ENCODE measurements around the gene DNAI1. TPM values are rescaled to one million over a fixed set of nuclear protein-coding genes. Genes with fewer than 3 reads are reported as not detected.

The DNAI1 gene
- total RNA-seq = not detected

DNA sequence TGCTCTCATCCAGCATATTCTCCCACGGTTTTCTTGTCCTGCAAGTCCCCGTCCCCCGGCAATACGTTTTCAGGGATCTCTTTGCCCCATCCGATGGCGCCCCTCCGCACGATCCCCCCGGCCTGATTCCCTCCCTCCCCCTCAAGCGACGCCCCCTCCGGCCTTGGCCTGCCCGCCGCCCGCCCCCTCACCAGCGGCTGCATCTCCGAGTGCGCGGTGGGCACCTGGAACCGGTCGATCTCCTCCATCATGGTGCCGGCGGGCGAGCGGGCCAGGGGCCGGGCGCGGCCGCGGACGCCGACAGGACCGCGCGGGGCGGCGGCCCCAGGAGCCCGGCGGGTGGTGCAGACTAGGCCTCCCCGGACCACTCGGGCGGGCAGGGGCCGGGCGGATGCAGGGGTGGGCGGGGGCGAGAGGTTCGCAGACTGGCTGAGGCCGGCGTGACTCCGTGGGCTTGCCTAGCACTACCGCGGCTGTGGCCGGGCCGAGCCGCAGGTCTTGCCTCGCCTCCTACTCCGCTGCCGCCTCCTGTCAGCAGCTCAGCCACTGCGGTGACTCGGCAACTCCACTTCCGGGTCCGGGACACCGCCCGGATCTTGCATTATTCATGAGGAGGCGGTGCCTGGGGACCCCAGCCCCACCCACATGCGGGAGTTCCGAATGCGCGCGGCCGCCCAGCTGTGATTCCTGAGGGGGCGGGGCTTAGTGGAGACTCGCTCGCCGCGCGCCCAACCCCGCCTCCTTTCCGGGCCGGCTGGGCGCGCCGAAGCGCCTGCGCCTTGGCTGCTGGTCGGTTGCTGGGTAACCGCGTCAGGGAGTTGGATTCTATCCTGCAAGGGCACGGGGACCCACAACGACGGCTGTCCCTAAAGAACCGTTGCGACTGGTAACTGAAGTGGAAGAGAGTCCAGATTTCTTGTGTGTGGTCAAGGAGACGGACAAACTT, at the start of gene DNAI1, which contains the start of gene FAM219A:
TSS of gene DNAI1 (plus strand) at position 793 of the 946 bp plus-strand sequence. CDS start 201 bp downstream, outside the sequence.
TSS of gene FAM219A (minus strand) at position 558 of the 946 bp plus-strand sequence. CDS start at position 251, 307 bp downstream.
- no peaks in the 10 kb centered on the region for H3K36me3 Mint-ChIP-seq
- ATAC-seq (peak; percentile 97), DNase-seq (peak; percentile 99)
- H3K4me1 Mint-ChIP-seq = peaks cover 55% of the 10 kb centered on the region
- peak within 1 kb of the TSS; percentile 86 for H3K4me3 Mint-ChIP-seq
- CTCF ChIA-PET = interaction anchor here (1.3 kb wide), 1 partner anchor 54 kb away, joined by 4 read pairs; no protein-coding TSS in a partner anchor
- H3K27ac Mint-ChIP-seq = peak within 1 kb of the TSS; percentile 80
- no peaks in the 10 kb centered on the region for H3K9me3 Mint-ChIP-seq (ENCODE audit: low read depth)
- peaks cover 8% of the 10 kb centered on the region for H3K27me3 Mint-ChIP-seq

DNA sequence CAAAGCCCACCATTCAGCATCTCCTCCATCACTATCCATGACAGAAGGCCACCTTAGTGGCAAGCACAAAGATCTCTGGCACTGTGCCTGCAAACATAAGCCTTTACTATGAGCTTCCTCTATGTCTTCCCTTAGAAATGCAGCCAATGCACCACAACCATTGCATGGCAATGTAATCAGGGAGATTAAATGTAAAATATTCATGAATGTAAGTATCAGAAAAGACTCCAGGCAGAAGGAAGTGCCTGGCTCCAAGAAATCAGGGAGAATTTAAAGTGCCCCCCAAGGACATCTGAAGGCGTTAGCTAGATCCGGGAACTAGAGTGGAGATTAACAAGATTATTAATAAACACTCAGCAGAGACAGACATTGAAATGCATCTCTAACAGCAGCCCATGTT, 49.5 kb upstream of the DNAI1 start:
- H3K36me3 Mint-ChIP-seq = no peaks in the 10 kb centered on the region
- no peaks in the 10 kb centered on the region for H3K27me3 Mint-ChIP-seq
- no peaks in the 10 kb centered on the region for H3K4me1 Mint-ChIP-seq
- no peak overlapping the region for H3K4me3 Mint-ChIP-seq
- ATAC-seq (no peak), DNase-seq (no peak)
- no peaks in the 10 kb centered on the region for H3K9me3 Mint-ChIP-seq (ENCODE audit: low read depth)
- CTCF ChIA-PET = interaction anchor here (1.0 kb wide), 1 partner anchor 29 kb away, joined by 4 read pairs; no protein-coding TSS in a partner anchor
- H3K27ac Mint-ChIP-seq = no peak overlapping the region

DNA sequence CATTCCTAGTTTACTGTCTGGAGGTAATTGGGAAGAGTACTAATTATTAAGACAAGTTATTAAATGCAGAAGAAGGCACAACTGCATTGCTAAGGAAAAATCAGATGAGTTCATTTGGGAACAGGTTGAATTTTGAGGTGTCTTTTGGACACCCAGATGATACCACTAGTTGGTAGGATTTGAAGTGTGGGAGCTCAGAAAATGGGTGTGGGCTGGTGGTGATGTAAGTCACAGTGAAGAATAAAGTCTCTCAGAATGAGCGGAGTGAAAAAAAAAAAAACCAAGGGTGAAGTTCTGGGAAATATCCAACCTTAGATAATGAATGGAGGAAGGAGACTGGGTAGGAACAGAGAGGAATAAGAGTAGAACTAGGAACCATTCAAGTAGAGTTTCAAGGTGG, 46.3 kb upstream of the DNAI1 start:
- no peaks in the 10 kb centered on the region for H3K27me3 Mint-ChIP-seq
- no peaks in the 10 kb centered on the region for H3K9me3 Mint-ChIP-seq (ENCODE audit: low read depth)
- DNase-seq (no peak), ATAC-seq (no peak)
- CTCF ChIA-PET = interaction anchor here (0.7 to 2.8 kb wide), 2 partner anchors 8 to 90 kb away, joined by 3 to 13 read pairs; no protein-coding TSS in a partner anchor
- no peak overlapping the region for H3K4me3 Mint-ChIP-seq
- no peaks in the 10 kb centered on the region for H3K4me1 Mint-ChIP-seq
- H3K36me3 Mint-ChIP-seq = no peaks in the 10 kb centered on the region
- H3K27ac Mint-ChIP-seq = no peak overlapping the region

DNA sequence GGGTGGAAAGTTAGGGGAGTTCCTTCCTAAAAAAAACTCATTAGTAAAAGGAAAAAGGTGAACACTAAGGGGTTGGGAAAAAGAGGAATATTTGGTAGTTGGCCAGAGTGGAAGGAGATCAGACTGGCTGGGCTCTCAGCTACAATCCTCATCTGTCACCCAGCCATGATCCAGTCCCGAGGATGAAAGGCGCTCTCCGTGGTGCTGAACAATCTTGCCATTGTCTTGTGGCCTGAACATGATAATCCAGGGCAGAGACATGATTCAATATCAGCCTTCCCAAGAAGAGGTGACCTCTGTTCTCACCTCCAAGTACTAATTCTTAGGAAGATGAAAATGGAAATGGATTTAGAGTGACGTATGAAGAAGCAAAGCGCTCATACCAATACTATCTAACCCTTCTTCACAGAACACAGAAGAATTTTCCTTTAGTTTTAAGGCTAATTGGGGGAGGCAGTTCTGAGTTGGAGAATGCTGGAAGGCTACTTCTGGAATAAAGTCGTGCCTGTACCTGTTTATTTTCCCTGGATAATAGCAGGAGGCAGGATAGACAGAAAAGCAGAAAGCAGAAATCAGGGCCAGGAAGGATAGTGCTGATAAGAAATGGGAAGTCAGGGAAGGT, 45.3 kb upstream of the DNAI1 start:
- Mint-ChIP-seq H3K27ac (no peak overlapping the region), H3K4me3 (no peak overlapping the region), H3K4me1 (no peaks in the 10 kb centered on the region), H3K9me3 (ENCODE audit: low read depth) (no peaks in the 10 kb centered on the region), H3K27me3 (no peaks in the 10 kb centered on the region), H3K36me3 (no peaks in the 10 kb centered on the region)
- ATAC-seq = no peak
- DNase-seq = peak; percentile 69
- CTCF ChIA-PET = interaction anchor here (0.7 to 2.8 kb wide), 3 partner anchors 9 to 178 kb away, joined by 3 to 13 read pairs (median 3); no protein-coding TSS in a partner anchor

DNA sequence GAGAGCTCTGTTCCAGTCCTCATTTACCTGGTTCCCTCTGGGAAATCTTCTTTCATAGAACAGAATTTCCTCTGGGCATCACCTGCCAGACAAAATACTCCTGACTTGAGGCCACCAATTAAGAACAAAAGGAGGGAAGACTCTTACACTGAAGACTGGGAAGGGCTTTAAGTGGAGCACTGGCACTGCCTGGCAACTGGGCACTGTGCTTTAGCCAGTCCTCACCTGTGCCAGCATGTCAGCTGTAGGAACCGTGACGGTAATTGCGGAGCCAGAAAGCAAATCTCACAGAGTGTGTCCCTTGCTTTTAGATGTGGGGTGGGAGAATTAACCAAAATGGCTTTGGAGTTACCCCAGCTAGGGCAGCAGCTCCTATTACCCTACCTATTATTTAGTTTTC, 40.9 kb upstream of the DNAI1 start:
- Mint-ChIP-seq H3K36me3 (no peaks in the 10 kb centered on the region), H3K27ac (no peak overlapping the region), H3K4me1 (no peaks in the 10 kb centered on the region), H3K4me3 (no peak overlapping the region), H3K27me3 (no peaks in the 10 kb centered on the region), H3K9me3 (ENCODE audit: low read depth) (no peaks in the 10 kb centered on the region)
- ATAC-seq = no peak
- no peak for DNase-seq
- CTCF ChIA-PET = interaction anchor here (1.1 to 1.3 kb wide), 2 partner anchors 45 to 174 kb away, joined by 3 read pairs; no protein-coding TSS in a partner anchor

DNA sequence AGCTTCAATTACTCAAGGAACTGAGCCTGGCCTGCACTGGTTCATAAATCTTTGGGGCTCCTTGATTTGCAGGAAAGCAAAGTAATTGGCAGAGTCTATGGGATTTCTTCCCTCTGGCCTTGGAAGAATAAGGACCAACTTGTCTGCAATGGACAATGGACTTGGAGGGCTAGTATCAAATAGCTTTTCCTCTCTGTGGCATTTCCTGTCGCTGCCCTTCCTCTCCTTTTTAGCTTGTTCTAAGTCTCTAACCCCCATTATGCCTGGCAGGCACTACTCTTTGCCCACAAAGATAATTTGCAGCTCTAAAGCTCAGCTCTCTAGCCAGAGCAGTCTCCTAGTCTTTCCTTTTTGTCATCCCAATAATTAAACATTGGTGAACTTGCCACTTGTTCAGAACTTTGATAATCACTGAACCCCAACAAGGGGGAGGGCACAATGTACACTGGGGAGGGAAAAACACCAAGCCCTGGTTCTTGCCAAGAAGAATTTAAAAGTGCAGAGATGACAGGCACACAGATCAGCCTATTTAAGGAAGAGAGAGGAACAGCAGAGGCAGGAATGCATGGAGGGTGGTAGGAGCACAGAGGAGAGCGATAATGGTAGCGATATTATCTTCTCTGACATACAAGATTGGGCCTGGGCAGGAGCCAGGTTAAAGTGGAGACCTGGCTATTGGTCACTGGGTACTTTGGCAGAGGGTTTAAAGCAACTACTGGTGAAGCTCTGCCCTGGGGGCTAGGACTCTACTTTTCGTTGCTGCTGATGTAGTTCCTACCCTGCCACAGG, 38.7 kb upstream of the DNAI1 start:
- Mint-ChIP-seq H3K4me1 (no peaks in the 10 kb centered on the region), H3K27me3 (no peaks in the 10 kb centered on the region), H3K4me3 (no peak overlapping the region), H3K36me3 (no peaks in the 10 kb centered on the region), H3K9me3 (ENCODE audit: low read depth) (no peaks in the 10 kb centered on the region), H3K27ac (no peak overlapping the region)
- ATAC-seq (no peak), DNase-seq (no peak)
- CTCF ChIA-PET = no interaction called here

DNA sequence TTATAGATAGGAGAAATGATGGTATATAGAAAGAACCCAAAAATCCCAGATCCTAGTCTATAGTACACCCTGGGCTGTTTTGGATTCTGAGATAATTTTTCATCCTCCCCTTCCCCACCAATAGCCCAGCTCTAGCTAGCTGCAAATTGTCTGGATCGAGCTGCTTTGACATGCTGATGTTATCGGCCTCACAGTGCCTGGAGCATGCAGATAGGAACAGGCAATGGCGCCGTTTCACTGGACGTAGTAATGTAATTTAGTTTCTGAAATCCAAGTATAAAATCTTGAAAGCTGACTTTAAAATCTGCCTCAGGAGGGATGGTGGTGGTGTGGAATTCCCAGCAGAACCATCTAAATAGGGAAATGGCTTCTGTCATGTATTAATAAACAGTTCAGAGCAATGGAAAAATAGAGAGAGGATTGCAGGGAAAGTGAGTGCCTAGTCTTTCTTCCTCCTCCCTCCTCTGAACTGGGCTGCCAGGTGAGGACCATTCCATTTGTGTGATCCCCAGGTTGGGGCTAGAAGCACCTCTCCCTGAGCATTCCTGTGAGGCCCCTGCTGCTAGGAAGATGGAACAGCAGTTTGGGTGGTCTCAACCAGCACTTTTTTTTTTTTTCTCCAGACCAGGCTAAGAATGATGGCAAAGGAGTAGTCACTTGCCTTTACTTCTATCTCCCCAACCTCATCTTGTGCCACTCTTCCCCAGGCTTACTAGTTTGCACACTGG, 32.1 kb upstream of the DNAI1 start:
- Mint-ChIP-seq H3K27me3 (no peaks in the 10 kb centered on the region), H3K36me3 (no peaks in the 10 kb centered on the region), H3K4me1 (no peaks in the 10 kb centered on the region), H3K9me3 (ENCODE audit: low read depth) (no peaks in the 10 kb centered on the region), H3K4me3 (no peak overlapping the region), H3K27ac (no peak overlapping the region)
- ATAC-seq (no peak), DNase-seq (no peak)
- CTCF ChIA-PET = interaction anchor here (1.1 kb wide), 1 partner anchor 23 kb away, joined by 4 read pairs; no protein-coding TSS in a partner anchor

DNA sequence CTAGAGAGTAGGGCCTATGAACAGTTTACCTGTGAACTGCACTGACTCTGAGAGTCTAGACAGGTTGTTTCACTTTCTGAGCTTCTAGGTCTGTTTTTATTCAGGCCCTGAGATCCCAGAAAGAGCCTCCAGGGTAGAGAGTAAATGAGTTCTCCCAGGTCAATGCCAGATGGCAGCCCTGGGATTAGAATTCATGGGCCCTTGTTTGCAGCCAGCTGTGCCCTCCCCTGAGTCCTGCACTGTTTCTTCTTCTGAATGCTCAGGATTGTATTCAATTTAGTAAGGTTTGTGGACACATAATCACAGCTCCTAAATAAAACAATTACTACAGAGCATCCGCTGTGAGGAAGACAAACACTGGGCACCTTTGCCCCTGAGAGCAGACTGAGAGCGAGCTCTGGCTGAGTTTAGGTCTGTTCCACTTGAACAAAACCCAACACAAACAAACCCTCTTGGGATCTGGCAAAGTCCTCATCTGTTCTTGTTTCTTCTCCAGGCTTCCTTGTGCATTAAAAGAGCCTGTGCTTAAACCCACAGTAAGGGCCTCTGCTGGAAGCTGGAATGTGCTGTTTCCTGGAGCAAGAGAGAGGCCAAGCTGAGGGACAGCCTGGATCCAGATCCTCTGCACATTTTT, 30.2 kb upstream of the DNAI1 start:
- Mint-ChIP-seq H3K4me1 (no peaks in the 10 kb centered on the region), H3K4me3 (no peak overlapping the region)

DNA sequence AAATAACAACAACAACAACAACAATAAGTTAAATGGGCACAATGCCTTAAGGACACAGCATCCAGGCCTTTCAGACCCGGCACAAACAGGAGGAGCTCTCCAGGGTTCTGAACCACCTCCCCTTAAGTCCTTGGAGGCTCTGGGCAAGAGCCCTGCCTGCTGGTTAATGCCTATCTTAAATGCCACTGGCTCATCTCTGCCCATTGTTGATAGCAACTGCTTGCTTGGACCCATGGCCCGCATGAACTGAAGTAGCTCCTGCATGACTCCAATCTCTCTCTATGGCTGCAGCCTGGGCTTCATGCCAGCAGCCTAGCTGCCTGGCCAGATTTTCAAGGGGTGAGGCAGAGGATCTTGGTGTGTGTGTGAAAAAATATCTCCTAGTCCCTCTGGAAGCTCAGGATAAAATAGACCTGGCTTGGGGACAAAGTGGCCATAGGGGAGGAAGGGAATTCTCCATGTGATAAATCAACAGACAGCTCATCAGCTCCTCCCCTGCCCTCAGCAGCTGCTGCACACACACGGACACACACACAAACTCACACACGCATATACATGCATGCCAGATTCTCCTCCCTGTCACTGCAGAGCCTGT, 27.7 kb upstream of the DNAI1 start:
- CTCF ChIA-PET = interaction anchor here (1.2 to 2.7 kb wide), 5 partner anchors 13 to 173 kb away, joined by 3 to 15 read pairs (median 7); no protein-coding TSS in a partner anchor
- no peak overlapping the region for H3K4me3 Mint-ChIP-seq
- H3K4me1 Mint-ChIP-seq = no peaks in the 10 kb centered on the region
- H3K36me3 Mint-ChIP-seq = no peaks in the 10 kb centered on the region
- no peak for ATAC-seq
- H3K27me3 Mint-ChIP-seq = no peaks in the 10 kb centered on the region
- DNase-seq = peak; percentile 59
- H3K9me3 Mint-ChIP-seq (ENCODE audit: low read depth) = no peaks in the 10 kb centered on the region
- H3K27ac Mint-ChIP-seq = no peak overlapping the region

More for the DNA sequence above, 30.2 kb upstream of the DNAI1 start:
- ATAC-seq (no peak), DNase-seq (no peak)
- CTCF ChIA-PET = interaction anchor here (0.9 to 1.4 kb wide), 2 partner anchors 25 to 163 kb away, joined by 3 to 5 read pairs; no protein-coding TSS in a partner anchor
- Mint-ChIP-seq H3K9me3 (ENCODE audit: low read depth) (no peaks in the 10 kb centered on the region), H3K27me3 (no peaks in the 10 kb centered on the region), H3K36me3 (no peaks in the 10 kb centered on the region), H3K27ac (no peak overlapping the region)

DNA sequence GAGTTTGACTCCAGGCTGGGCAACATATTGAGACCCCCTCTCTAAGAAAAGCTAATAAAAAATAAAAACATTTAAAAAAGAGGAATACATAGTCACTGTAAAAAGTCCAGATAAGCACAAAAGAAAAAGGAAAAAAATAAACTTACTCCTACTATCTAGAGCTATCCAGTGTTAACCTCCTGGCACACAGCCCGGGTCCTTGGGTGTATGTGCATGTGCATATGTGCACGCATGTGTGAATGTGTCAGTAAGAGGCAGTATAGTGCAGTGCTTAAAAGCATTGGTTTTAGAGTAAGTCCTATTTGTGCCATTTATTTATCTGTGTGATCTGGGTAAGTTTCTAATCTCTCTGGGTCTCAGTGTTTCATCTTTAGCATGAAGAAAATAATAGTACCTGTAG, 26.9 kb upstream of the DNAI1 start:
- no peak for DNase-seq
- Mint-ChIP-seq H3K27ac (no peak overlapping the region), H3K4me1 (no peaks in the 10 kb centered on the region), H3K4me3 (no peak overlapping the region), H3K9me3 (ENCODE audit: low read depth) (no peaks in the 10 kb centered on the region), H3K27me3 (no peaks in the 10 kb centered on the region), H3K36me3 (no peaks in the 10 kb centered on the region)
- no peak for ATAC-seq
- CTCF ChIA-PET = interaction anchor here (1.0 to 2.7 kb wide), 5 partner anchors 12 to 160 kb away, joined by 3 to 15 read pairs (median 7); no protein-coding TSS in a partner anchor

DNA sequence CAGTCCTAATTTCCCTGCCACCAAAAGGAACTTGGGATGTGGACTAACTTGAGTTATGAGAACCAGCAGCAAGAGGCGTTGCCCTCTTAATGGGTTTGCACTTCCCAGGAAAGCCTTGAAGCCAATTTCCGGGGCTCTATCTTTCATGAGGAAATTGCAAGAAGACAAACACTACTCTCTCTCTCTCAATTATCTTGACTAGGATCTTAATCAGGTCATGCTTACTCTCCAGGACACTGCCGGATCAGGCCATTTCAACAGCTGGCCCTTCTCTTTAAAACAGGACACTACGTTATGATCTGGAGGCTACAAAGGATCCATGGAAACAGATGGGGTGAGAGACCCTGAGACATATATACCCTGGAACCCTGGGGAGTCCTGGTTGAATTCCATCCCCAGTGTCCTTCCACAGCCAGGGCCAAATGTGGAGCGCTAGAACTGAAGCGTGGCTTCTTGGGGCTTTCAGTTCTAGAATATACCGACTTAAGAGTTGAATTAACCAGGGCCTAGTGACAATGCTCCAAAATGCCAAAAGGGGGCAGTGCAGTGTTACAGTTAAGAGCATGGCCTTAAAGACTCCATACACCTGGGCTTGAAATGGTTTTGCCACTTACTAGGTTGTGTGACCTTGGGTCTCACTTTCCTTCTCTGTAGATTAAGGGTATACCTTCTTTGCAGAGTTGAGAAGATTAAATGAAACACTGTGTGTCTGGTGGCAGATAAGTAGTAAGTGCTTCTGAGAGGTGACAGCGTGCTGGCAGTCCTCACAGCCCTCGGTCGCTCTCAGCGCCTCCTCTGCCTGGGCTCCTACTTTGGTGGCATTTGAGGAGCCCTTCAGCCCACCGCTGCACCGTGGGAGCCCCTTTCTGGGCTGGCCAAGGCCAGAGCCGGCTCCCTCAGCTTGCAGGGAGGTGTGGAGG, 21.3 kb upstream of the DNAI1 start:
- DNase-seq = peak; percentile 78

More for the DNA sequence above, 21.3 kb upstream of the DNAI1 start:
- Mint-ChIP-seq H3K9me3 (ENCODE audit: low read depth) (no peaks in the 10 kb centered on the region), H3K4me3 (no peak overlapping the region), H3K27ac (no peak overlapping the region), H3K36me3 (no peaks in the 10 kb centered on the region), H3K27me3 (no peaks in the 10 kb centered on the region), H3K4me1 (peaks cover 7% of the 10 kb centered on the region)
- CTCF ChIA-PET = interaction anchor here (0.8 to 2.3 kb wide), 8 partner anchors 13 to 154 kb away, joined by 3 to 13 read pairs (median 4); no protein-coding TSS in a partner anchor
- ATAC-seq = peak; percentile 92
